ENCODE measurements around the gene CELF3. TPM values are rescaled to one million over a fixed set of nuclear protein-coding genes. Genes with fewer than 3 reads are reported as not detected.

CELF3 gene
- total and polyA plus RNA-seq, 2 of the 4 experiments (the other 2 are of a cell fraction): not detected

DNA sequence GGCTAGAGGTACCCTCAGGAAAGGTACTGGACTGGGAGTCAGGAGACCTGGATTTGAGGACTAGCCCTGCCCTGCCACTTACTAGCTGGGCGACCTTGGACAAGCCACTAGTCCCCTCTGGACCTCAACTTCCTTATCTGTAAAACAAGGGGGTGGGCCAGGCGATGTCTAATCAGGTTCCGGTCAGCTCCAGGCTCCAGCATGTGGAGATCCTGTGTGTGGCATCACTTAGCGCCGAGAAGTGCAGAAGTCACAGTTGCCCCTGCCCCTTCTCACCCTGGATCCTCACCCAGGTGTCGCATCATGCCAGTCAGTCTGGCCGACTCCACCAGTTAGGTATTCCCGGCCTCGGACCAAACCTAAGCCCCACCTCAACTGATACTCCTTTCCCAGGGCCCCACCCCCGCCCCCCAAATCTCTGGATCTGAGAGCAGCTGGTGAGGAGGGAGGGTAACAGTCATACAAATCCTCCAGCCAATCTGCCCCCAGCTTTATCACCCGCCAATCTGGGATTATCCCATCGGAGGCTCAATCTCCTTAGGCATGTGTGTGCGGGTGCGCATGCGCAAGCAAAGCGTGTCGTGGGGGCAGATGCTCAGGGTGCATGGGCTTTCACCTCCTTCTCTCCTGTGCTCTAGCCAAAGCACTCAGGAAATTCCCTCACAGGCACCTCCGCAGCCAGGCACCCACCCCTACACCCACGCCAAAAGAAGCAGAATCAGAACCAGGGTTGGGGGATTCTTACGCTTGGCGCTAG is 5.4 kb downstream of the CELF3 start:
- Histone ChIP-seq H3K14ac (replicated peaks; ENCODE audit: low read depth, low read length) (no peak overlapping the region), H3K9me1 (ENCODE audit: insufficient read depth, low read length) (no peaks in the 10 kb centered on the region), H3K4me3 (ENCODE audit: insufficient read depth, low read depth, low read length) (no peak overlapping the region), H3K27ac (ENCODE audit: insufficient read depth, low read length) (no peak overlapping the region), H3K9me3 (ENCODE audit: control insufficient read depth, insufficient read depth, low read length) (no peaks in the 10 kb centered on the region), H3K4me2 (ENCODE audit: low read depth, low read length) (no peak overlapping the region), H4K5ac (ENCODE audit: low read depth, low read length) (no peak overlapping the region), H4K20me1 (ENCODE audit: insufficient read depth, low read length) (no peaks in the 10 kb centered on the region; the same call in 1 of the 2 replicates), H3K36me3 (ENCODE audit: control insufficient read depth, insufficient read depth, low read length) (no peaks in the 10 kb centered on the region), H3K56ac (ENCODE audit: extremely low read depth, insufficient read depth, low read length) (no peak overlapping the region), H2BK20ac (ENCODE audit: low read depth, low read length) (no peak overlapping the region), H3K9ac (ENCODE audit: low read depth, low read length) (no peak overlapping the region), H2BK5ac (ENCODE audit: low read depth, low read length, poor library complexity, severe bottlenecking) (no peak overlapping the region), H3K79me1 (ENCODE audit: low read depth in 1 of 2, low read length in 2 of 2) (no peaks in the 10 kb centered on the region), H3K18ac (ENCODE audit: low read depth, low read length) (no peak overlapping the region), H2AK5ac (ENCODE audit: low read depth, low read length) (no peak overlapping the region), H3K4me1 (ENCODE audit: control insufficient read depth, insufficient read depth, low read length) (no peaks in the 10 kb centered on the region), H4K91ac (ENCODE audit: insufficient read depth, low read depth, low read length) (no peak overlapping the region), H4K8ac (ENCODE audit: low read depth in 2 of 2, low read length in 2 of 2) (no peak overlapping the region), H3K4ac (ENCODE audit: low read depth, low read length) (no peak overlapping the region), H3K27me3 (ENCODE audit: control insufficient read depth, insufficient read depth, low read length) (peaks cover 56% of the 10 kb centered on the region), H2BK15ac (ENCODE audit: low read depth, low read length) (no peak overlapping the region), H2BK120ac (ENCODE audit: low read depth, low read length) (no peak overlapping the region), H2AFZ (replicated peaks; ENCODE audit: low read length, poor library complexity) (no peak overlapping the region), H2AK9ac (replicated peaks; ENCODE audit: low read depth, low read length, poor library complexity) (no peak overlapping the region), H3K23ac (ENCODE audit: low read depth, low read length) (no peak overlapping the region)
- no peak for ATAC-seq (ENCODE audit: low read depth)
- ChIA-PET POLR2A (ENCODE audit: unreplicated experiment) (no interaction called here), CTCF (interaction anchor here (0.6 kb wide), 2 partner anchors 100 to 295 kb away, joined by 3 to 4 read pairs; no protein-coding TSS in a partner anchor)
- WGBS, 2 experiments (ENCODE audit: extremely low coverage in 2 of 2, insufficient read length in 1 of 2): 79% methylated on average over 8 of the region's 21 CpGs; no CpG with 5 or more reads in 1 of the 2 experiments
- DNase-seq: no peak
- intact Hi-C loops (cut with micrococcal nuclease) (no loop called here), dilution Hi-C loops (cut with HindIII; ENCODE audit: low sequenced_read_pairs, unreplicated experiment) (no loop called here), in situ Hi-C loops (cut with MboI; ENCODE audit: low sequenced_read_pairs) (no loop called here)
- TF ChIP-seq CHD1 (IDR thresholded peaks at IDR 0.05; ENCODE audit: low read depth, low read length) (no peak), MAFK (IDR thresholded peaks at IDR 0.05; ENCODE audit: low read depth, low read length) (no peak), POLR2A (IDR thresholded peaks at IDR 0.05; ENCODE audit: low read depth, low read length) (no peak), CEBPB (IDR thresholded peaks at IDR 0.05; ENCODE audit: low read depth, low read length) (no peak), RFX5 (IDR thresholded peaks at IDR 0.05; ENCODE audit: low read depth, low read length) (no peak), NFE2L2 (IDR thresholded peaks at IDR 0.05; ENCODE audit: low read depth, low read length) (no peak)
- no TSS peak for BruUV-seq (replicated peaks)
